ENCODE measurements around the gene EVA1A. TPM values are rescaled to one million over a fixed set of nuclear protein-coding genes. Genes with fewer than 3 reads are reported as not detected.

EVA1A gene
- polyA plus RNA-seq, 1 experiment, result 41.0 TPM

DNA sequence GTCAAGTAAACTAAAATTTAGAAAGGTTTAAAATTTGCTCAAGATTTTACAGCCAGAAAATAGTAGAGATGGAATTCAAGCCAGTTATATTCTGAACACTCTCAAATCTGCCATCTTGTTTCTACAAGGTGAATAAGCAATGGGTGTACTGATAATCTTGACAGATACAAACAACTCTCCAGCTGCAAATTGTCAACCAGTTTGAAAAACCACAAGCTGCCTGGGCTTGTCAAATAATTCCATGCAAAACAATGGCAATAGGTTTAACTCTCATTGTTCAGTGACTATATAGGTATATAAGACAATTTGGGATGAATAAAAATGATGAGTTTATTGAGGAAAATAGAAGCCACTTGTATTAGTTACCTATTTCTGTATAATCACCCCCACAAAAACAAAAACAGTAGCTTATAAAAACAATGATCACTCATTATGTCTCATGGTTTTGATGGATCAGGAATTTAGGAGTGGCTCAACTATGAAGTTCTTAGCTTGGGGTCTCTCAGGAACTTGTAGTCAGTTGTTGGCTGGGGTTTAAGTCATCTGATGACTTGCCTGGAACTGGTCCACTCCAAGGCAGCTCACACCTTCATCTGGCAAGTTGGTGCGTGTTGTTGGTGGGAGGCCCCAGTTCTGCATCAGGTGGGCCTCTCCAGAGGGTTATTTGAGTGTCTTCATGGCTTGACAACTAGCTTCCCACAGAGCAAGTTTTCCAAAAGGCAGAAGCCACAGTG lies 12.6 kb upstream of the EVA1A start:
- no peaks in the 10 kb centered on the region for H3K27me3 ChIP-seq (ENCODE audit: control insufficient read depth, insufficient read depth, low read length)
- no peaks in the 10 kb centered on the region for H3K36me3 ChIP-seq (ENCODE audit: control insufficient read depth, insufficient read depth, low read length)
- ChIA-PET POLR2A (no interaction called here), CTCF (interaction anchor here (0.9 to 3.9 kb wide), 14 partner anchors 8 to 108 kb away, joined by 3 to 41 read pairs (median 6); no protein-coding TSS in a partner anchor)
- DNase-seq (ENCODE audit: low read depth), result no peak
- H3K4me3 ChIP-seq (ENCODE audit: low read depth, low read length), result no peak overlapping the region
- no peak for TF ChIP-seq CTCF (IDR thresholded peaks at IDR 0.05; ENCODE audit: insufficient read depth, low read depth, low read length)

GRCh38 chr2:75571730-75572430 lies 11.1 kb upstream of the EVA1A start:
- ChIA-PET CTCF (interaction anchor here (1.4 to 3.1 kb wide), 3 partner anchors 10 to 34 kb away, joined by 6 to 27 read pairs (median 6); no protein-coding TSS in a partner anchor), POLR2A (no interaction called here)
- H3K27me3 ChIP-seq (ENCODE audit: control insufficient read depth, insufficient read depth, low read length), result no peaks in the 10 kb centered on the region
- no peak for TF ChIP-seq CTCF (IDR thresholded peaks at IDR 0.05; ENCODE audit: insufficient read depth, low read depth, low read length)
- H3K4me3 ChIP-seq (ENCODE audit: low read depth, low read length), result no peak overlapping the region
- H3K36me3 ChIP-seq (ENCODE audit: control insufficient read depth, insufficient read depth, low read length), result no peaks in the 10 kb centered on the region
- DNase-seq (ENCODE audit: low read depth), result no peak

- no peak overlapping the region for H3K4me3 ChIP-seq (ENCODE audit: low read depth, low read length)
- H3K36me3 ChIP-seq (ENCODE audit: control insufficient read depth, insufficient read depth, low read length), result no peaks in the 10 kb centered on the region
- no peak for DNase-seq (ENCODE audit: low read depth)
- CTCF ChIA-PET, result interaction anchor here (1.0 to 2.5 kb wide), 5 partner anchors 9 to 106 kb away, joined by 3 to 18 read pairs (median 6); no protein-coding TSS in a partner anchor
- TF ChIP-seq CTCF (IDR thresholded peaks at IDR 0.05; ENCODE audit: insufficient read depth, low read depth, low read length), result no peak
- H3K27me3 ChIP-seq (ENCODE audit: control insufficient read depth, insufficient read depth, low read length), result no peaks in the 10 kb centered on the region
- POLR2A ChIA-PET, result no interaction called here
These were observed 10.4 kb upstream of the EVA1A start for GRCh38 chr2:75570948-75571729.

DNA sequence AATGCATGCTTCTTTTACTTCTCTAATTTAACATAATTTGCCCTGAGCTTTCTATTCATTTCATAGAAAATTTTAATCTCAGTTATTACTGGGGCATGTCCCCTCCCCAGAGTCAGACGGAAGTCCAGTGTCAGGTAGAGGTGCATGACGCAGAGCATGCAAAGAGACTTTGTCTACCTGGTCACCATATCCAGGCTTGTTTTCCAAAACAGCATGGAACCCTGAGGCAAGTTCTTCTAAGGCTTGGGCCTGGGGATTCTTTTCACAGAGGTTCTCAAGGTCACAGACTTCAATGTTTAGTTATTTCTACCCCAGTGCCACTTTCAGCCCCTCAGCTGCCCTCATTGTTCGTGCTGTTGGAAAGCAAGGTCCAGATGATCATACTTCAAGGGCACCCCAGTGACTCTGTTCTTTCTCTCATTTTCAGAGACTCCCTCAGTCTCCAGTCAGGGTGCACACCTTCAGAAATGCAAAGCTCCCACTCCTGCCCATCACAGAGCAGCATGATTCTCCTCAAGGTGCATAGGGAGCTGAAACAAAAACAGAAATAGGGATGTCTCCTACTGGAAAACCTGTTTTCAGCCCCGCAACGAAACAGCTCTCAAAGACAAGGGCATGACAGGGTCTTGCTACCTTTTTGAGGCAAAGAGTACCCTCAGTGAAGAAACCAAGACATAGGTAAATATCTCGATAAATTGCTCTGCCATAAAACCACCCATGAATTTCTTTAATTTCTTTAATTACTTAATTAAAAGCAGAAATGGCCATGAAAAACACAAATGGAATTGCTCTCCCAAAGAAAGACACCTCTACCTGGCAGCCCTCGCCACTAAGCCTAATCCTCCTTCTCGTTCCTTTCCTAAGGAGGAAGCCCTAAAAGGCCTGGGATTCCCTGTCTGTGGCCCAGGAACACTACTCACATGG lies 9.5 kb upstream of the EVA1A start:
- ChIA-PET POLR2A (no interaction called here), CTCF (interaction anchor here (1.0 to 2.5 kb wide), 6 partner anchors 9 to 105 kb away, joined by 3 to 18 read pairs (median 6); no protein-coding TSS in a partner anchor)
- DNase-seq (ENCODE audit: low read depth), result no peak
- Histone ChIP-seq H3K36me3 (ENCODE audit: control insufficient read depth, insufficient read depth, low read length) (no peaks in the 10 kb centered on the region), H3K27me3 (ENCODE audit: control insufficient read depth, insufficient read depth, low read length) (no peaks in the 10 kb centered on the region), H3K4me3 (ENCODE audit: low read depth, low read length) (no peak overlapping the region)
- TF ChIP-seq CTCF (IDR thresholded peaks at IDR 0.05; ENCODE audit: insufficient read depth, low read depth, low read length), result no peak

Data from BJ (cell line).